T-helper 9 cell (primary cell): ENCODE measurements around the gene BEND4.

Experiments
- DNase-seq: peaks from one replicate; pipeline ENCODE4 v3.0.0-alpha.2; 2020

Gene BEND4

GRCh38 chr4:42104521-42104920 lies 47.9 kb downstream of the BEND4 start:
- no peak for DNase-seq

- no peak for DNase-seq
Observed at GRCh38 chr4:42101446-42101975, 50.9 kb downstream of the BEND4 start.

DNA sequence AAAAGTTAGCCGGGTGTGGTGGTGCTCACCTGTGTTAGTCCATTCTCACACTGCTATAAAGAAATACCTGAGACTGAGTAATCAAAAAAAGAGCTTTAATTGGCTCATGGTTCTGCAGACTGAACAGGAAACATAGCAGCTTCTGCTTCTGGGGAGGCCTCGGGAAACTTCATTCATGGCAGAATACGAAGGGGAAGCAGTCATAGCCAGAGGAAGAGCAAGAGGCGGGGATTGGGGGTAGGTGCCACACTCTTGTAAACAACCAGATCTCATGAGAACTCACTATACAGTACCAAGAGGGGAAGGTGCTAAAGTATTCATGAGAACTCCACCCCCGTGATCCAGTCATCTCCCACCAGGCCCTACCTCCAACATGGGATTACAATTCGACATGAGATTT lies 64.1 kb downstream of the BEND4 start:
- DNase-seq, result no peak

DNA sequence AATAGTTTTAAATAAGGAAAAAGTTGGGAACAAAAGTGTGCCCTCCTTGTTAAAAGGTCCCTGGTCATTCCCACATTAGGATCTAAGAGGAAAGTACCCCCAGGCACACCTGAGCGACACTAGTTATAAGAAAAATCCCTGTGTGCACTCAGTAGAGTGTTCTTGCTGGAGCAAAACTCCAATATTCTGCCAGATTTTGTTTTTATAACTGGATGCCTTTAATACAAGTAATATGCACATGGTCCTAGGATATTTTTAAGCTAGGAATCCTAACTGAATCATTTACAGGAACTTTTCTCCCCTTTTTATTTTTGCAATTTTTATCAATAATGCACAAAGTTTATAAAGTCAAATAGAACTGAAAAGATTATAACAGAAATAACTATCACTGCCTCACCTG lies 68.6 kb downstream of the BEND4 start:
- no peak for DNase-seq

DNA sequence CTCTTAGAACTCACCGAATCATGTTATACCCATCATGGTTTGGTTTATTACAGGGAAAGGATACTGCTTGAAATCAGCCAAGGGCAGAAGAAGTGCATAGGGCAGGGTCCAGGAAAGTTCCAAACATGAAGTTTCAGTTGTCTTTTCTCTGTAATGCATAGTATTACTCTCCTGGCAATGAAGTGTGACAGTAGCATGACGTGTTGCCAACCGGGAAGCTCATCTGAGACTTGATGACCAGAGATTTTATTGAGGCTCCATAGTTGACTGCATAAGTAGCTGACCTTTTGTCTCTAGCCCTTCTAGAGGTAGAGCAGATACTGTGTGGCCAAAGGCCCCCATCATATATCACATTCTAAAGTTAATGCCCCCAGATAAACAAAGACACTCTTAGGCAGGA lies 72.1 kb downstream of the BEND4 start:
- DNase-seq, result no peak

DNA sequence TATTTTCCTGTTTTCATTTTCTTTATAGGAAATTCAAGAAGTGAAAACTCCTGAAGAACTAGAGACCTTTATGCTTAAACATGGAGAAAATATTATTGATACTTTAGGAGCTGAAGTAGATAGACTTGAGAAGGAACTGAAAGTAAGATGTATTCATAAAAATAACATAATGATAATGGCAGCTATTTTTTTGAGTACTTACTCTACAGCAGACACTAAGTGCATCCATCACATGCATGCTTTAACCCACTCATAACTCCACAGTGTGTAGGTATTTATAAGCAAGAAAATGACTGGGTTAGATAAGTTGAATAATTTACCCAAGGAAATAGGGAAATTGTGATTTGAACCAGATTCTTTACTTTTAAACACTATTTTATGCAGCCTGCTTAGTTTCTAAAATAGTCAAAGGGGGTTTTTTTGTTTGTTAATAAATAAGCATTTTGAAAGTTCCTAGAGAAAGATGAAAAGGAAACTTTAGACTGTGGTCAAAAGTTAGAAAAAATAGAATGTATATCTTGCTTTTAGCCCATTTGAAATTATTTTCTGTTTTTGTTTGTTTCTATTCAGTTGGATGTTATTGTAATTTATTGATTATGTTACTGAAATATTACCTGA lies 74.2 kb downstream of the BEND4 start:
- DNase-seq, result no peak

DNA sequence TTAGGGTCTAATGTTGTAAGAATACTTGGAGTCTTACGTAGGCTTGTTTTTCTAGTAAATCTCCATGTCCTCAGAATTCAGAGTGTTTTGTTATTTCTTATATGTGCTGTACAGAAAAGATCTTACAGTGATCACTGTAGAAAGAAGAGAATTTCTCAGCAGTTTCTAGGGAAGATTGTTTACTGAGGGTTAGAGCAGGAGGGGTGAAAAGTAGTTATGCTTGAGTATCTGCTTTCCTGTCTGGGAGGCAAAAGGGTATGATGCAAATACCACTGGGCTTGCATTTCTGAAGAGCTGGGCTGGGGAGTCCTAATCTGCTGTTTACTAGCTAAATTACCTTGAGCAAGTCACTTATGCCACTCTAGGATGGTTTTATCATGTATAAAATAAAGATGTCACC lies 78.2 kb downstream of the BEND4 start:
- DNase-seq, result no peak

GRCh38 chr4:42070463-42070862 lies 82.0 kb downstream of the BEND4 start:
- no peak for DNase-seq

GRCh38 chr4:42067264-42067663 lies 85.2 kb downstream of the BEND4 start:
- no peak for DNase-seq

DNA sequence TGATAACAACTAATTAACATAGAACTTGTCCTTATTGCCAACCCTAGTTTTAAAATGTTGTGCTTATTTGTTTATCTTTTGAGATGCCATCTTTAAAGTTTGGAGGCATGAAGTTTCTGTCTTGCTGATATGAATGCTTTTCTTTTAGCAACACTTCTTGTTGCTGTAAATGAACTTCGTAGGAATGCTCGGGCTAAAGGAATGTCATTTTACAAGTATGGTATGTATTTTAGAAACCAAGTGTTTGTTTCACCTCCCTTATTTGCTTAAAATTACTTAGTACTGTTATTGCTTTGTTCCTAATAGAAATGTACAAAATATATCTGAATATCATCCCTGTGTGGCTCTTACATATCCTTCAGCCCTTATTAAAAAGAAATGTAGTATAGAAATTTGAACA lies 86.1 kb downstream of the BEND4 start:
- DNase-seq, result no peak
